K562 treated with DMSO at 1 percent for 4 hours (cell line): ENCODE data around the gene ZNF165. TPM values are rescaled to one million over a fixed set of nuclear protein-coding genes. Genes with fewer than 3 reads are reported as not detected.

Experiments
- total RNA-seq: library from RNA; unstranded; fragments of 300-600 nt; gene quantifications from 2 replicates; pipeline ENCODE4 v1.2.3, GENCODE V29; 2022; ENCODE audit not compliant: insufficient read depth

ZNF165 gene
- total RNA-seq, result 1.6 and 2.1 TPM in 2 replicates

GRCh38 chr6:28080381-28080630 lies at the start of gene ZNF165:
Gene ZNF165, plus strand, starts transcription at chr6:28080568. Its CDS starts 4,913 bp downstream, at chr6:28085481.

GRCh38 chr6:28124350-28124970 lies 44.1 kb downstream of the ZNF165 start, which contains the start of gene ZSCAN16:
Gene ZSCAN16, plus strand, starts transcription at chr6:28124609. Its CDS starts 835 bp downstream, at chr6:28125444.

Other genes with a start within 250 kb of the ZNF165 start
- not detected in 2 replicates for gene OR2B2, start 168.2 kb upstream of the ZNF165 start, total RNA-seq
- gene OR2B6, start 123.3 kb upstream of the ZNF165 start, total RNA-seq, result 6.2 and 7.1 TPM in 2 replicates
- not detected in 2 replicates for gene ZSCAN16, start 44.0 kb downstream of the ZNF165 start, total RNA-seq
- gene ZKSCAN8, start 61.3 kb downstream of the ZNF165 start, total RNA-seq, result 11.6 and 19.4 TPM in 2 replicates
- gene ZSCAN9, start 144.7 kb downstream of the ZNF165 start, total RNA-seq, result 18.1 and 19.4 TPM in 2 replicates
- 6.0 and 6.2 TPM in 2 replicates for gene ZKSCAN4, start 171.7 kb downstream of the ZNF165 start, total RNA-seq
- gene NKAPL, start 178.7 kb downstream of the ZNF165 start, total RNA-seq, result not detected in 2 replicates
- 4.1 and 5.6 TPM in 2 replicates for gene ZSCAN26, start 186.6 kb downstream of the ZNF165 start, total RNA-seq
- gene PGBD1, start 201.0 kb downstream of the ZNF165 start, total RNA-seq, result 7.1 and 8.1 TPM in 2 replicates